H1 (cell line): Measurements from ENCODE around the gene BAHD1. TPM values are rescaled to one million over a fixed set of nuclear protein-coding genes. Genes with fewer than 3 reads are reported as not detected.

Experiments used
- CTCF ChIA-PET: fragments of 300-600 bp; sonication (Branson Sonifier 250); formaldehyde crosslinking; loops from one replicate; lab custom pipeline; 2021; ENCODE audit not compliant: partially characterized antibody; lab: Charles Lee
- POLR2A ChIA-PET: fragments of 300-600 bp; sonication (Branson Sonifier 250); formaldehyde crosslinking; loops from one replicate; lab custom pipeline; 2021; ENCODE audit warnings: inconsistent platforms; ENCODE audit not compliant: partially characterized antibody; lab: Charles Lee
- DNase-seq, 2 experiments: peaks; one replicate each; pipeline versions ENCODE4 v3.0.0 to v3.0.0-alpha.2; 2010 to 2022; ENCODE audit warnings: low spot score in 2 of 2, low read depth in 1 of 2, mixed read lengths in 1 of 2
- FAIRE-seq: peaks from 2 replicates; lab custom pipeline; 2011; peaks lifted over from hg19 to GRCh38; lab: Jason Lieb, UNC
- H2AFZ ChIP-seq: 2 replicates; pipeline ENCODE4 v1.8.1; 2012; ENCODE audit warnings: low read length, inconsistent platforms
- H2AK5ac ChIP-seq: 2 replicates; pipeline ENCODE4 v1.6.1; 2013; ENCODE audit warnings: low read depth, low read length
- H2BK120ac ChIP-seq: replicated peaks from 2 replicates; pipeline ENCODE3; 2013; ENCODE audit warnings: low read depth, low read length, inconsistent platforms
- H2BK12ac ChIP-seq: 2 replicates; pipeline ENCODE4 v1.6.1; 2013; ENCODE audit warnings: low read depth, low read length
- H2BK15ac ChIP-seq: 2 replicates; pipeline ENCODE4 v1.6.1; 2013; ENCODE audit warnings: low read length
- H2BK20ac ChIP-seq: 2 replicates; pipeline ENCODE4 v1.6.1; 2013; ENCODE audit warnings: low read length
- H2BK5ac ChIP-seq: 2 replicates; pipeline ENCODE4 v1.6.1; 2013; ENCODE audit warnings: low read depth, low read length
- H3K14ac ChIP-seq: 2 replicates; pipeline ENCODE4 v1.6.1; 2013; ENCODE audit warnings: inconsistent platforms; ENCODE audit not compliant: insufficient read length
- H3K18ac ChIP-seq: 2 replicates; pipeline ENCODE4 v1.6.1; 2013; ENCODE audit warnings: low read length; ENCODE audit errors: extremely low read depth
- H3K23ac ChIP-seq: 2 replicates; pipeline ENCODE4 v1.6.1; 2013; ENCODE audit warnings: inconsistent platforms; ENCODE audit not compliant: insufficient read length
- H3K23me2 ChIP-seq: 2 replicates; pipeline ENCODE4 v1.6.1; 2013; ENCODE audit warnings: low read depth, low read length
- H3K27ac ChIP-seq: 2 replicates; pipeline ENCODE4 v1.6.1; 2011; ENCODE audit warnings: low read depth, low read length, inconsistent platforms
- H3K27me3 ChIP-seq, 4 experiments: replicated peaks in 1 of 4; 1 replicate in 1 of 4; 2 replicates in 3 of 4; pipeline versions ENCODE4 v1.6.1 to v1.8.1; 2011 to 2013; ENCODE audit warnings: low read length in 3 of 4, mild to moderate bottlenecking in 3 of 4, inconsistent platforms in 2 of 4, mixed read lengths in 2 of 4, moderate library complexity in 1 of 4; ENCODE audit not compliant: control insufficient read depth in 3 of 4, insufficient read depth in 3 of 4; ENCODE audit errors: extremely low read depth in 1 of 4
- H3K36me3 ChIP-seq, 4 experiments: 2 replicates each; pipeline versions ENCODE4 v1.6.1 to v1.8.1; 2011 to 2013; ENCODE audit warnings: mild to moderate bottlenecking in 4 of 4, low read length in 3 of 4, moderate library complexity in 2 of 4, control low read depth in 1 of 4, inconsistent platforms in 1 of 4; ENCODE audit not compliant: insufficient read depth in 4 of 4, control insufficient read depth in 2 of 4
- H3K4ac ChIP-seq: replicated peaks from 2 replicates; pipeline ENCODE3; 2013; ENCODE audit warnings: low read length, low read depth, mixed read lengths, inconsistent platforms; ENCODE audit not compliant: insufficient read length
- H3K4me1 ChIP-seq, 4 experiments: replicated peaks in 1 of 4; 1 replicate in 1 of 4; 2 replicates in 3 of 4; pipeline versions ENCODE4 v1.6.1 to v1.8.1; 2011 to 2013; ENCODE audit warnings: low read length in 3 of 4, inconsistent platforms in 2 of 4, mixed read lengths in 1 of 4; ENCODE audit not compliant: insufficient read depth in 4 of 4, control insufficient read depth in 3 of 4
- H3K4me2 ChIP-seq, 2 experiments: 2 replicates each; pipeline versions ENCODE4 v1.6.1 to v1.8.1; 2011 to 2013; ENCODE audit warnings: low read depth in 2 of 2, low read length in 2 of 2, control low read depth in 1 of 2, inconsistent platforms in 1 of 2, mild to moderate bottlenecking in 1 of 2; ENCODE audit not compliant: insufficient read depth in 1 of 2
- H3K4me3 ChIP-seq, 4 experiments: fragments of 200-600, 300-600 bp in 1 of 4; sonication (generic), shearing (Covaris generic), sonication (Bioruptor Twin) in 1 of 4; 2 replicates each; pipeline versions ENCODE4 v1.5.1 to v1.8.1; 2011 to 2016; ENCODE audit warnings: low read length in 4 of 4, low read depth in 3 of 4, control low read depth in 2 of 4, inconsistent platforms in 2 of 4, mild to moderate bottlenecking in 2 of 4, mixed read lengths in 1 of 4, moderate library complexity in 1 of 4; ENCODE audit not compliant: insufficient read depth in 2 of 4; ENCODE audit errors: extremely low read depth in 1 of 4
- H3K56ac ChIP-seq: replicated peaks from 2 replicates; pipeline ENCODE3; 2013; ENCODE audit warnings: low read depth, mild to moderate bottlenecking, mixed read lengths, low read length, inconsistent platforms; ENCODE audit not compliant: insufficient read length
- H3K79me1 ChIP-seq: 2 replicates; pipeline ENCODE4 v1.6.1; 2013; ENCODE audit warnings: low read depth, low read length, control low read depth
- H3K79me2 ChIP-seq, 2 experiments: 2 replicates each; pipeline versions ENCODE4 v1.6.1 to v1.8.1; 2012 to 2013; ENCODE audit warnings: low read length in 2 of 2, mild to moderate bottlenecking in 2 of 2, inconsistent platforms in 1 of 2; ENCODE audit not compliant: insufficient read depth in 2 of 2, control insufficient read depth in 1 of 2
- H3K9ac ChIP-seq, 4 experiments: replicated peaks in 1 of 4; 1 replicate in 1 of 4; 2 replicates in 3 of 4; pipeline versions ENCODE4 v1.6.1 to v1.8.1; 2011 to 2013; ENCODE audit warnings: low read depth in 3 of 4, low read length in 3 of 4, control low read depth in 2 of 4, mild to moderate bottlenecking in 2 of 4, moderate library complexity in 2 of 4, inconsistent platforms in 1 of 4; ENCODE audit errors: extremely low read depth in 1 of 4
- H3K9me3 ChIP-seq, 2 experiments: 2 replicates each; pipeline versions ENCODE4 v1.6.1 to v1.8.1; 2012 to 2013; ENCODE audit warnings: mild to moderate bottlenecking in 2 of 2, moderate library complexity in 2 of 2, control low read depth in 1 of 2, inconsistent platforms in 1 of 2, low read depth in 1 of 2, low read length in 1 of 2, mixed read lengths in 1 of 2; ENCODE audit not compliant: insufficient read depth in 2 of 2
- H4K20me1 ChIP-seq, 2 experiments: replicated peaks in 1 of 2; 2 replicates each; pipeline versions ENCODE3 to v1.8.1; 2011 to 2013; ENCODE audit warnings: inconsistent platforms in 2 of 2, low read length in 2 of 2, mild to moderate bottlenecking in 1 of 2; ENCODE audit not compliant: insufficient read depth in 2 of 2, control insufficient read depth in 1 of 2
- H4K5ac ChIP-seq: 2 replicates; pipeline ENCODE4 v1.6.1; 2013; ENCODE audit warnings: low read length, low read depth, mixed read lengths, inconsistent platforms; ENCODE audit not compliant: insufficient read length
- H4K8ac ChIP-seq: 2 replicates; pipeline ENCODE4 v1.8.0; 2013; ENCODE audit warnings: mild to moderate bottlenecking, moderate library complexity, low read length, inconsistent platforms; ENCODE audit not compliant: insufficient read depth; ENCODE audit errors: extremely low read depth
- H4K91ac ChIP-seq: replicated peaks from 2 replicates; pipeline ENCODE3; 2013; ENCODE audit warnings: low read length, mixed read lengths, inconsistent platforms; ENCODE audit not compliant: insufficient read length
- ASH2L ChIP-seq: fragments of 200-600, 300-600 bp; sonication (generic); IDR thresholded peaks from one replicate; pipeline ENCODE4 v1.7.1; 2017; ENCODE audit warnings: low read length
- BRCA1 ChIP-seq: IDR thresholded peaks from 2 replicates; pipeline ENCODE4 v1.6.1; 2012; ENCODE audit warnings: low read depth, low read length, improper control_type of control experiment
- CBX8 ChIP-seq: fragments of 300-800, 300-1000 bp; sonication (generic); IDR thresholded peaks from 2 replicates; pipeline ENCODE4 v1.7.1; 2016; ENCODE audit warnings: low read depth, low read length, borderline replicate concordance
- GABPA ChIP-seq: IDR thresholded peaks from 2 replicates; pipeline ENCODE4 v1.6.1; 2011; ENCODE audit warnings: mild to moderate bottlenecking, low read length, moderate library complexity, borderline replicate concordance; ENCODE audit not compliant: insufficient read depth
- HDAC2 ChIP-seq, 2 experiments: fragments of 300-600 bp in 1 of 2; sonication (generic) in 1 of 2; IDR thresholded peaks; 2 replicates each; pipeline ENCODE4 v1.6.1; 2011 to 2012; ENCODE audit warnings: low read depth in 2 of 2, low read length in 2 of 2, mild to moderate bottlenecking in 2 of 2, moderate library complexity in 2 of 2, borderline replicate concordance in 1 of 2, inconsistent platforms in 1 of 2
- MAFK ChIP-seq: IDR thresholded peaks from 2 replicates; pipeline ENCODE4 v1.6.1; 2012; ENCODE audit warnings: low read depth, mild to moderate bottlenecking, improper control_type of control experiment, low read length
- POLR2A ChIP-seq, 2 experiments: IDR thresholded peaks; 1 replicate in 1 of 2; 2 replicates in 1 of 2; pipeline ENCODE4 v1.6.1; 2011; ENCODE audit warnings: low read depth in 2 of 2, low read length in 2 of 2, mild to moderate bottlenecking in 2 of 2; ENCODE audit errors: control extremely low read depth in 1 of 2
- RBBP5 ChIP-seq: IDR thresholded peaks from 2 replicates; pipeline ENCODE4 v1.7.1; 2012; ENCODE audit warnings: low read depth, mild to moderate bottlenecking, inconsistent platforms, low read length, moderate library complexity, borderline replicate concordance
- SIN3A ChIP-seq, 2 experiments: IDR thresholded peaks in 1 of 2; conservative IDR thresholded peaks in 1 of 2; 2 replicates each; pipeline ENCODE4 v1.6.1; 2011 to 2012; ENCODE audit warnings: low read length in 2 of 2, improper control_type of control experiment in 1 of 2, low read depth in 1 of 2, mild to moderate bottlenecking in 1 of 2
- SIRT6 ChIP-seq: IDR thresholded peaks from one replicate; pipeline ENCODE4 v1.7.1; 2012; ENCODE audit warnings: low read length, inconsistent platforms
- SUZ12 ChIP-seq: fragments of 200-600 bp; sonication (generic); IDR thresholded peaks from 2 replicates; pipeline ENCODE4 v1.6.1; 2012; ENCODE audit warnings: mild to moderate bottlenecking, inconsistent platforms, low read length, moderate library complexity, mixed read lengths
- TAF7 ChIP-seq: optimal IDR thresholded peaks from 2 replicates; pipeline ENCODE3; 2011; ENCODE audit warnings: low read depth, mild to moderate bottlenecking, inconsistent platforms, low read length, moderate library complexity, borderline replicate concordance
- TCF12 ChIP-seq: IDR thresholded peaks from 2 replicates; pipeline ENCODE4 v1.6.1; 2011; ENCODE audit warnings: low read depth, mild to moderate bottlenecking, low read length
- WGBS, 2 experiments: shearing (Covaris generic) in 1 of 2; methylation state at CpG; one replicate each; pipeline versions ENCODE4 v1.1.6 to v1.1.7; 2013 to 2015; ENCODE audit warnings: low lambda C conversion rate in 2 of 2, mixed read lengths in 2 of 2, inconsistent platforms in 1 of 2, low coverage in 1 of 2, missing lambda C conversion rate in 1 of 2; ENCODE audit not compliant: insufficient replicate concordance in 2 of 2, insufficient coverage in 1 of 2, insufficient read length in 1 of 2; ENCODE audit errors: extremely low coverage in 1 of 2, missing lambda C conversion rate in 1 of 2; 5-methylcytosine and 5-hydroxymethylcytosine counted together
- polyA plus RNA-seq, 7 experiments: library from polyadenylated mRNA; depleted of rRNA in 3 of 7; stranded (reverse) in 5 of 7; unstranded in 2 of 7; fragments of >200 nt in 5 of 7; fragments of 200-250 nt in 2 of 7; gene quantifications; 1 replicate in 5 of 7; 2 replicates in 1 of 7; 4 replicates in 1 of 7; pipeline versions ENCODE4 v1.2.1 to v1.2.3, GENCODE V29; 2011 to 2013; ENCODE audit warnings: missing spikeins in 2 of 7, mixed read lengths in 2 of 7
- total RNA-seq: library from RNA; stranded (reverse); fragmentation: NEBNext Ultra II Directional; extraction: Animal tissue kit (Norgen Biotek cat#: 25700); gene quantifications from 2 replicates; pipeline ENCODE4 v1.2.1, GENCODE V29; 2021

Gene BAHD1
- total and polyA plus RNA-seq, 2 of the 8 experiments (the other 6 are each of a cell fraction or from before 2014, with no cell fraction given) = 15.0 to 38.9 TPM

DNA sequence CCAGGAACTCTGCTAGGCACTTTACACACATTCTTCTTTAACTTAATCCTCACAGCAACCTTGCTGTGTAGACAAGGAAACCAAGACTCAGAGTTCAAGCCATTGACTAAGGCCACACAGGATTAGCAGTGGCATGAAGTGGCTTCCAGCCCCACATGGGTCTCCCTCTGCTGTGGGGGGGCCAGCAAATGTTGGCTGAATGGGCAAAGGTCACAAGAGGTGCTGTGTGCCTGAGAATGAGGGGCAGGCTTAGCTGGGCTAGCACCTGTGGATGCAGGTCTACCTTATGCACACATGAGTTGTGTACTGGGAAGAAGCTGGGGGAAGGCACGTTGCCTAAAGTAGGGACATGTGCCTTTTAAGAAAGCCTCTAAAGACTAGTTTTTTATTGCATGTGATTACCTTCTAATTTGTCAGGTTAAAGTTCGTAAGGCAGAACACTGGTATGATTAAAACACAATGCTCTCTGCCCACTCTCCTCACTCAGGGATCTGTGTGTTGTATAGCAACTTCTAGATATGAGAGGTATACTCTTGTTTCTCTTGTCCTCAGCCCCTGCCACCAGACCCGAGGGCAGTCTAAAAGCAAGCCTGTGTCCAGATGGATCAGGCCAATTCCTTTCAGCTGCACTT, 10.9 kb downstream of the BAHD1 start:
- no peak overlapping the region for H2AFZ ChIP-seq
- H3K4me2 ChIP-seq = peak overlapping the region in 1 of 2 experiments; percentile 2; a peak in 1 of 4 replicates
- WGBS, 2 experiments = 92% methylated on average over 3 of the region's 3 CpGs; no CpG with 5 or more reads in 1 of the 2 experiments
- H2BK5ac ChIP-seq = peak overlapping the region; percentile 5
- peaks cover 4 to 40% (median 19%) of the 10 kb centered on the region in 4 experiments for H3K4me1 ChIP-seq
- H2BK20ac ChIP-seq = no peak overlapping the region
- no peak overlapping the region for H2BK12ac ChIP-seq
- no peak overlapping the region for H2BK15ac ChIP-seq
- H3K9ac ChIP-seq = no peak overlapping the region
- no peak overlapping the region for H3K56ac ChIP-seq
- ChIA-PET CTCF (interaction anchor here (0.6 to 5.0 kb wide), 13 partner anchors 9 to 314 kb away, joined by 3 to 26 read pairs (median 3); partner anchors contain the start of gene IVD), POLR2A (interaction anchor here (1.1 to 6.2 kb wide), 6 partner anchors 11 to 56 kb away, joined by 3 to 36 read pairs (median 5); partner anchors contain the start of genes BAHD1, CHST14 and IVD)
- H4K91ac ChIP-seq = no peak overlapping the region
- H3K4ac ChIP-seq = no peak overlapping the region
- no peak overlapping the region for H4K8ac ChIP-seq
- no peak overlapping the region for H2BK120ac ChIP-seq
- FAIRE-seq (no peak), DNase-seq (no peak)
- peaks cover 0 to 3% (median 0%) of the 10 kb centered on the region in 4 experiments; a peak in 1 of 8 replicates for H3K36me3 ChIP-seq
- H3K79me1 ChIP-seq = peaks cover 35% of the 10 kb centered on the region
- H2AK5ac ChIP-seq = no peak overlapping the region
- no peaks in the 10 kb centered on the region for H3K23me2 ChIP-seq
- no peaks in the 10 kb centered on the region for H3K9me3 ChIP-seq
- no peak overlapping the region for H3K18ac ChIP-seq
- no peak overlapping the region for H3K23ac ChIP-seq
- peaks cover 20 to 99% of the 10 kb centered on the region in 2 experiments for H3K79me2 ChIP-seq
- H3K27me3 ChIP-seq = no peaks in the 10 kb centered on the region
- H3K27ac ChIP-seq = no peak overlapping the region
- H4K5ac ChIP-seq = no peak overlapping the region
- H3K4me3 ChIP-seq = no peak overlapping the region
- H3K14ac ChIP-seq = no peak overlapping the region
- peaks cover 48 to 51% of the 10 kb centered on the region in 2 experiments for H4K20me1 ChIP-seq
- no peak for TF ChIP-seq MAFK
- TF ChIP-seq POLR2A (IDR thresholded peaks at IDR 0.05; ENCODE audit: control extremely low read depth in 1 of 2, low read depth in 2 of 2, low read length in 2 of 2) = no peak
- TF ChIP-seq GABPA = no peak
- no peak for TF ChIP-seq RBBP5
- no peak for TF ChIP-seq SIN3A (conservative IDR thresholded peaks at IDR 0.05 in 1 of 2, IDR thresholded peaks at IDR 0.05 in 1 of 2; ENCODE audit: low read depth in 1 of 2, low read length in 2 of 2)
- TF ChIP-seq ASH2L = no peak
- no peak for TF ChIP-seq CBX8
- TF ChIP-seq SIRT6 = no peak
- no peak for TF ChIP-seq HDAC2 (IDR thresholded peaks at IDR 0.05; ENCODE audit: borderline replicate concordance in 1 of 2, low read depth in 2 of 2, low read length in 2 of 2)
- TF ChIP-seq BRCA1 = no peak
- no peak for TF ChIP-seq TCF12
- TF ChIP-seq TAF7 = no peak
- TF ChIP-seq SUZ12 = no peak
